Measurements from ENCODE around the gene HEPACAM. TPM values are rescaled to one million over a fixed set of nuclear protein-coding genes. Genes with fewer than 3 reads are reported as not detected.

The HEPACAM gene
- total RNA-seq, 4 donors from 2014 or later = not detected

DNA sequence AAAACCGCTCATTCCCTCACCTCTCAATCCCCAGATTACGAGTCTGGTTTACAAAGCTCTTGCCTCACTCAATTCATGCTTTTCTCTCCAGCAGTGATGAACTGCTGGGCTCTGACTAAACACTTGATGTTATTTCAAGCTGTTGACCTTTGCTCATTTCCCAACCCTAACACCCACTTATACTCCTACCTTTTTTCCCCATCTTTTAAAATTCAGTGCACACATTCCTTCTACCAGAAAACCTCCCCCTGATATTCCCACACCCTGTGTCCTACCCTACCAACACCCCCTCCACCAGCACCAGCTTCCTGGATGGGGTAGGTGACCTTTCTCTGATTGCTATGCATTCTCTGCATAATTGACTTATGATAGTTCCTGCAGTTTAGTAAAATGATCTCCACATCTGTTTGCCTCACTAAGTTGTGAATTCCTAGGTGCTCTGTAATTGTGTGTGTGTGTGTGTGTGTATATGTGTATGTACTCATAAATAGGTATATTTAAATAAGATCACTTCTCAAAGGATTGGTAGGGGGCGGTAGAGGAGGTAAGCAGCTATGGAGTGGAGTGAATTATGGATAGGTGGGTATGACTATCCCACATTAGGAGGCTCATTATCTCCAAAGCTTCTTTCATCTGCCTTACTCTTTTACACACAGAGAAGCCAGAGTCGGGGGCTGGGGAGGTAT, 842 bp downstream of the HEPACAM start:
- Histone ChIP-seq H3K36me3 (no peaks in the 10 kb centered on the region), H3K4me3 (no peak overlapping the region), H3K27ac (no peak overlapping the region), H3K9me3 (no peaks in the 10 kb centered on the region), H3K27me3 (no peaks in the 10 kb centered on the region), H3K4me1 (no peaks in the 10 kb centered on the region)
- no peak for DNase-seq
- intact Hi-C loops (cut with DNase I; ENCODE audit: low total_unique reads) = no loop called here
- TF ChIP-seq POLR2A (IDR thresholded peaks at IDR 0.05) = no peak
- TF ChIP-seq, protein P1, sequence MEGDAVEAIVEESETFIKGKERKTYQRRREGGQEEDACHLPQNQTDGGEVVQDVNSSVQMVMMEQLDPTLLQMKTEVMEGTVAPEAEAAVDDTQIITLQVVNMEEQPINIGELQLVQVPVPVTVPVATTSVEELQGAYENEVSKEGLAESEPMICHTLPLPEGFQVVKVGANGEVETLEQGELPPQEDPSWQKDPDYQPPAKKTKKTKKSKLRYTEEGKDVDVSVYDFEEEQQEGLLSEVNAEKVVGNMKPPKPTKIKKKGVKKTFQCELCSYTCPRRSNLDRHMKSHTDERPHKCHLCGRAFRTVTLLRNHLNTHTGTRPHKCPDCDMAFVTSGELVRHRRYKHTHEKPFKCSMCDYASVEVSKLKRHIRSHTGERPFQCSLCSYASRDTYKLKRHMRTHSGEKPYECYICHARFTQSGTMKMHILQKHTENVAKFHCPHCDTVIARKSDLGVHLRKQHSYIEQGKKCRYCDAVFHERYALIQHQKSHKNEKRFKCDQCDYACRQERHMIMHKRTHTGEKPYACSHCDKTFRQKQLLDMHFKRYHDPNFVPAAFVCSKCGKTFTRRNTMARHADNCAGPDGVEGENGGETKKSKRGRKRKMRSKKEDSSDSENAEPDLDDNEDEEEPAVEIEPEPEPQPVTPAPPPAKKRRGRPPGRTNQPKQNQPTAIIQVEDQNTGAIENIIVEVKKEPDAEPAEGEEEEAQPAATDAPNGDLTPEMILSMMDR (IDR thresholded peaks at IDR 0.05) = no peak

DNA sequence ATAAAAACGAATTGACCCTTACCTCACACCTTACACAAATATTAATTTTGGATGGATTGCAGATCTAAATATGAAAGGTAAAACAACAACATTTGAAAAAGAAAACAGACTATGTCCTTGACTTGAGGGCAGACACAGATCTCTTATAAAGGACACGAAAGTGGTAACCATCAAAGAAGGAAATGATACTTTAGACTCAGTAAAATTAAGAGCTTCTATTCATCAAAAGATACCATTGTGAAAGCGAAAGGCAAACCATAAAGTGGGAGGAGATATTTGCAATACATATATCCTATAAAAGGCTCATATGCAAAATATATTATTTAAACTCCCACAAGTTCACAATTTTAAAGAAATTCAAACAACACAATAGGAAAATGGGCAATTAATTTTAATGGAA, 5.0 kb downstream of the HEPACAM start:
- TF ChIP-seq POLR2A (IDR thresholded peaks at IDR 0.05) = no peak
- TF ChIP-seq, protein P1 (IDR thresholded peaks at IDR 0.05) = no peak
- intact Hi-C loops (cut with DNase I; ENCODE audit: low total_unique reads) = no loop called here
- no peak overlapping the region for H3K27ac ChIP-seq

DNA sequence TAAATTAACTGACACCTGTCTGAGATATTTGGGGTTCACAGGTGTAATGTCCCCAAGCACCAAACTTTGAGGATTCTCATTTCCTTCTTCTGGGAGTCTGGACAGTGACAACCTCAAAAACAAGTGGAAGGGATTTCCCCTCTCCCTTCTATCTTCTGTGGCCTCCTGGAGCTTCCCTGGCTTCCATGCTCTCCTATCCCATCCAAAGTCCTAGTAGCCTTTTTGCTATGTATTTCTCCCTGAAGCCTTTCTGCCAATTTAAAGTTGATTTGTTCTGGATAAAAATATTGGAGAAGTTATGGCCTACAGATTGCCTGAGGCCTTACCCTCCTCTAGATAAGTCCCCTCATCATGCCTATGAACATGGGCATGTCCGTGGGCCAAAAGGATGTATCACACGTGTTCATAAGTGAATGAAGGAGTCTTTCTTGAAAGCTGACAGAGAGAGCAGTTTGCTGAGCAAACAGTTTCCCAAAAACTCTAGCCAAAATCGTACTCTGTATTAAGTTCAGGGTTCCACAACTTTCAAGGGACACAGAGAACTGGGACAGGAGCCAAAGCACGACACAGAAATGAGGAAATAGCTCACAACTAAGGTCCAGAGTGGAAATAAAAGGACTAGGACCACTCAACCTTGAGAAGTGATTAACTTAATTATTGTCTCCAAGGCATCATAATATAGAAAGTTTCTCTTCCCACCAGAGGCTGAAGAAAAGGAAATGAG, 6.7 kb downstream of the HEPACAM start:
- no peak overlapping the region for H3K27ac ChIP-seq
- no peaks in the 10 kb centered on the region for H3K9me3 ChIP-seq
- H3K36me3 ChIP-seq = no peaks in the 10 kb centered on the region
- H3K27me3 ChIP-seq = no peaks in the 10 kb centered on the region
- no peak overlapping the region for H3K4me3 ChIP-seq
- no peaks in the 10 kb centered on the region for H3K4me1 ChIP-seq
- intact Hi-C loops (cut with DNase I; ENCODE audit: low total_unique reads) = no loop called here
- TF ChIP-seq, protein P1 (IDR thresholded peaks at IDR 0.05) = no peak
- no peak for TF ChIP-seq POLR2A (IDR thresholded peaks at IDR 0.05)
- no peak for DNase-seq

More for the DNA sequence above, 5.0 kb downstream of the HEPACAM start:
- no peak for DNase-seq
- Histone ChIP-seq H3K36me3 (no peaks in the 10 kb centered on the region), H3K4me3 (no peak overlapping the region), H3K27me3 (no peaks in the 10 kb centered on the region), H3K4me1 (no peaks in the 10 kb centered on the region), H3K9me3 (no peaks in the 10 kb centered on the region)

DNA sequence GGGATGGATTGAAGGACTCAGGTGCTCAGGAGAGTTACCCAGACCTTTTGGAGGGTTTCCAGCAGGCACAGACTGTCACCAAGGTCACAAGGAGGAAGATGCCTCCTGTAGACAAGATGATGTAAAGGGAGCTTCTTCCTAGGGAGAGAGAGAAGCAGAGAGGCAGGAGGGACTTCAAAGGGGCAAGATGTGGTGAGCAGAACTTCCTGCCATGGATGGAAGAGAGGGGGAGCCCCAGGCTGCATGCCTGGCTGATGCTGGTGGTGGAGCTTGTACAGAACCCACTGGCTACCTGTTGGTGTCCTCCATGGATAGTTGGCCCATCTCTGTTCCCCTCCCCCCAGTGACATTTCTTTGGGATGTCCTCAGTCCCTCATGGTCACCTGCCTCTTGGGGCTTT, 12.6 kb downstream of the HEPACAM start:
- no peaks in the 10 kb centered on the region for H3K36me3 ChIP-seq
- intact Hi-C loops (cut with DNase I; ENCODE audit: low total_unique reads) = no loop called here
- TF ChIP-seq, protein P1 (IDR thresholded peaks at IDR 0.05) = no peak
- TF ChIP-seq POLR2A (IDR thresholded peaks at IDR 0.05) = no peak

DNA sequence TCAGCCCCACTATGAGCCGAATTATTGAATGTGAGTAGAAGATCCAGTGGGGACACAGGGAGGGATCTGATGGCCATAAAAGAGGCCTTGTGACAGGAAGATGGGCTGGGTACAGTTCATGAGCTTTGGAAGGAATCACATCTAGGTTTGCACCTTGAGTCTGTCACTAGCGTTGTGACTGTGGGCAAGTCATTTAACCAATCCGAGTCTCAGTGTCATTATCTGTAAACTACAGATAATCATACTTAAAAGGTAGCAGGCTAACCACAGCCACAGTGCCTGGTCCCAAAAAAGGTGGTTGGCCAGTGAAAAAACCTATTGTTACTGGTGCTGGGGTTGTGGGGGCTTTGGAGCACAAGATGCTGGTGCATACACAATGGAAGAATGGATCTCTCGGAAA, 13.0 kb downstream of the HEPACAM start:
- no peak for TF ChIP-seq POLR2A (IDR thresholded peaks at IDR 0.05)
- TF ChIP-seq, protein P1 (IDR thresholded peaks at IDR 0.05) = no peak
- Histone ChIP-seq H3K4me1 (peaks cover 0 to 7% of the 10 kb centered on the region in 2 donors), H3K4me3 (no peak overlapping the region), H3K9me3 (no peaks in the 10 kb centered on the region), H3K36me3 (no peaks in the 10 kb centered on the region), H3K27me3 (no peaks in the 10 kb centered on the region), H3K27ac (no peak overlapping the region)
- intact Hi-C loops (cut with DNase I; ENCODE audit: low total_unique reads) = no loop called here
- no peak for DNase-seq

More for the DNA sequence above, 12.6 kb downstream of the HEPACAM start:
- Histone ChIP-seq H3K4me1 (peaks cover 0 to 7% of the 10 kb centered on the region in 2 donors), H3K4me3 (no peak overlapping the region), H3K9me3 (no peaks in the 10 kb centered on the region), H3K27me3 (no peaks in the 10 kb centered on the region), H3K27ac (no peak overlapping the region)
- no peak for DNase-seq
